Measurements from ENCODE around the gene DDAH2. TPM values are rescaled to one million over a fixed set of nuclear protein-coding genes. Genes with fewer than 3 reads are reported as not detected.

Gene DDAH2
- total and polyA plus RNA-seq, 10 of the 15 experiments (the other 5 are each of a cell fraction or from before 2014, with no cell fraction given) = 0.35 to 9.9 (median 6.2) TPM

GRCh38 chr6:31734821-31735406 lies 5.8 kb upstream of the DDAH2 start (continued):
- TF ChIP-seq PBX3 (IDR thresholded peaks at IDR 0.05; ENCODE audit: insufficient replicate concordance, low read depth, low read length) (peak; percentile 84), SRF (IDR thresholded peaks at IDR 0.05; ENCODE audit: low read depth in 2 of 2, low read length in 2 of 2) (no peak), HDAC2 (IDR thresholded peaks at IDR 0.05) (no peak), IRF3 (IDR thresholded peaks at IDR 0.05) (no peak), USF1 (IDR thresholded peaks at IDR 0.05; ENCODE audit: borderline replicate concordance, extremely low read length, insufficient read depth, low read depth, low read length) (no peak), SUZ12 (IDR thresholded peaks at IDR 0.05; ENCODE audit: unreplicated experiment) (no peak), SMC3 (IDR thresholded peaks at IDR 0.05; ENCODE audit: borderline replicate concordance, low read length) (0 out of 2 replicates have a peak, but pooled peaks have one; percentile 1), SIN3A (IDR thresholded peaks at IDR 0.05; ENCODE audit: low read depth, low read length) (no peak; the same call in 1 of the 2 replicates), PRDM15 (CRISPR knock-in tag; IDR thresholded peaks at IDR 0.05) (no peak), EED (IDR thresholded peaks at IDR 0.05; ENCODE audit: low read depth) (peak; percentile 35), YBX1 (IDR thresholded peaks at IDR 0.05) (no peak), MAX (IDR thresholded peaks at IDR 0.05; ENCODE audit: low read depth, low read length) (no peak), E4F1 (IDR thresholded peaks at IDR 0.05; ENCODE audit: borderline replicate concordance, partially characterized antibody) (no peak), FOXK2 (IDR thresholded peaks at IDR 0.05) (no peak), IRF5 (IDR thresholded peaks at IDR 0.05; ENCODE audit: borderline replicate concordance) (no peak), SP1 (IDR thresholded peaks at IDR 0.05; ENCODE audit: low read depth, low read length) (peak; percentile 33), CREB1 (IDR thresholded peaks at IDR 0.05; ENCODE audit: low read depth) (no peak), FOS (IDR thresholded peaks at IDR 0.05; ENCODE audit: borderline replicate concordance, extremely low read depth, insufficient read length) (no peak), SPI1 (IDR thresholded peaks at IDR 0.05; ENCODE audit: borderline replicate concordance, insufficient read depth, low read depth, low read length) (no peak)
